GM21737 (cell line): ENCODE measurements around the gene OPN1MW2.
"Not testable (repeated sequence)": the region's sequence is repeated elsewhere in the genome, so short reads cannot be mapped to it uniquely, and the experiment has no call there.

Source experiments
- ATAC-seq: cut with Tn5 transposase; IDR thresholded peaks from one replicate; pipeline ENCODE4 v1.9.1; 2021; ENCODE audit warnings: mild to moderate bottlenecking, moderate library complexity; ENCODE audit not compliant: unreplicated experiment

The OPN1MW2 gene

GRCh38 chrX:154263072-154263471 is 43.5 kb downstream of the OPN1MW2 start:
- not testable (repeated sequence) for ATAC-seq

DNA sequence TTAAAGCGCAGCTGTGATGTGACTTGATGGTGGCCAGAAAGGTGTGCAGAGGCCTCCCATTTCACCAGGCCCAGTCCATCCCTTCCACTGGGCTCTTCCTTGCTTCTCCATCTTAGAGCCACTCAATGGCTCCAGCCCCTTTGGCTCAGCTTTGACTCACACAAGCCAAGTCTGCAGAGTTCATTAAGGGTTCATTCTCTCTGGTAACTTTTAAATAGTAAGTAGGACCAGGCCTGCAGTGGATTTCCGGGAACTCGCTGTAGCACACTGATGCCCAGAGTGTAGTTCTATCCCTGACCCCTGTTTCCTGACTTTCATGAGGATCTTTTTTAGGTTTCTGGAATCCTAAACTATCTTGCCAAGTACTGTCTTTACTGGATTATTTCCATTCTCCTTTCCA is 49.7 kb downstream of the OPN1MW2 start:
- ATAC-seq, result not testable (repeated sequence)
